Femur (tissue), 1 donor: Measurements from ENCODE around the gene SCNN1A.

Source experiments
- DNase-seq: peaks from one replicate; pipeline ENCODE4 v3.0.0-alpha.2; 2017

Gene SCNN1A

DNA sequence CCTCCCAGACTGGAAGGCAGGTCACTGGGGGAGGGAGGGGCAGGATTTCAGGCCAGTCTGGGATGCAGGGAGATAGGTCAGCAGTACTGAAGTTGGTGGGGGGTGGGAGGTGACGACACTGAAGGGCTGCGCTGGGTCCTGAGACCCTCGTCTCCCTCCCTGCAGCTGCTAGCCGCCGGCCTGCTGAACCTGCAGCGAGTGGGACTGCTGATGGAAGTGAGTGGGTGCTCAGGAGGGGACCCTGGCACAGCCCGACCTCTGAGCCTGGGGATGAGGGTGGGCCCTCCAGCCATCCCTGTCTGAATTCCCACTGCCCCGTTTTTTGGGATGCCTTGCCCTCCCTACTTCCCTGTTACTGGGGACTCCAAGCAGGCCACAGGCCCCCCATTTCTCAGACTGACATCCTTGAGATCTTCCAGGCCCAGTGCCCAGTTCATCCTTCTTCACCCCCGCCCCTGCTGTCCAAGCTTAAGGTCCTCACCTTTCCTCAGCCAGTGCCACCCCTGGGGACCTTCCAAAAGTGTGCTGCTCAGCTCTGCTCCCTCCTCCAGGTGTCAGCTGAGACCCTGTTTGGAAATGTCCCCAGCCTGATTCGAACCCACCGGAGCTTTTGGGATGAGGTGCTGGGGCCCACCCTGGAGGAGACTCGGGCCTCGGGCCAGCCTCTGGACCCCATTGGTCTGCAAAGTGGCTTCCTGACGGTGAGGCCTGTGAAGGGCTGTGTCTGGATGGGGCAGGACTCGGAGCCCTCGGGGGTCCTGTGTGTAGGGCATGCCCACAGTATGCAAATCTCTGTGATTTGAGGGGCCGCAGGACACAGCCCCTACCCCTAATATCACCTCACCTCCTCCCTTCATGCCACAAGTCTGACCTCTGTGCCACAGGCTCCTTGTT is 59.4 kb downstream of the SCNN1A start:
- no peak for DNase-seq

DNA sequence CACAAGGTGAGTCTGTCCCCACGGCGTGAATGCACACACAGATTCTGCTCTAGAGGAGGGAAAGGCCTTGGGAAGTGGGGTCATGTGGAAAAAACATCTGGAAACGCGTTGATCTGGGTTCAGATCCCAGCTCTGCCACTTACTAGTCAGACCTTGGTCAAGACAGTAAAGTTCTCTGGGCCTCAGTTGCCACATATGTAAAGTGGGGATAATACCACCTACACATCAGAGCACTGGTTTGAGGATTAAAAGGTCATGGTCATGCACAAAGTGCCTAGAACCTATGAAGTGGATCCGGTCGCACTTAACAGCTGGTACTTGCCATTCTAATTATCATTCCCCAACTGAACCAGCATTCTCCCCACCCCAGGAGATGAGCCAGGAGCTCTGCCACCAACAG is 60.2 kb downstream of the SCNN1A start:
- no peak for DNase-seq

DNA sequence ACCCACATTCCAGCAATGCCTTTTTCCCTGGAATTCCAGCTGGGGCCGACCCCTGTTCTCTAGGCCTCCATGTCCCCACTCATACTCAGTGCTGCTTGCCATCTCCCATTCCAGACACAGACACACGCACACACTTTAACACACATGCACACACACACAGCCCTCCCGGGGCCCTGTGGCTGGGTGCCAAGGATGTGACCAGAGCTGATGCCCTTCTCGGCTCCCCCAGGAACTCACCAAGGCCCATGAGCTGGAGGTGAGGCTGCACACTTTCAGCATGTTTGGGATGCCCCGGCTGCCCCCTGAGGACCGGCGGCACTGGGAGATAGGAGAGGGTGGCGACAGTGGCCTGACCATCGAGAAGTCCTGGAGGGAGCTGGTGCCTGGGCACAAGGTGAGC is 60.6 kb downstream of the SCNN1A start:
- no peak for DNase-seq

DNA sequence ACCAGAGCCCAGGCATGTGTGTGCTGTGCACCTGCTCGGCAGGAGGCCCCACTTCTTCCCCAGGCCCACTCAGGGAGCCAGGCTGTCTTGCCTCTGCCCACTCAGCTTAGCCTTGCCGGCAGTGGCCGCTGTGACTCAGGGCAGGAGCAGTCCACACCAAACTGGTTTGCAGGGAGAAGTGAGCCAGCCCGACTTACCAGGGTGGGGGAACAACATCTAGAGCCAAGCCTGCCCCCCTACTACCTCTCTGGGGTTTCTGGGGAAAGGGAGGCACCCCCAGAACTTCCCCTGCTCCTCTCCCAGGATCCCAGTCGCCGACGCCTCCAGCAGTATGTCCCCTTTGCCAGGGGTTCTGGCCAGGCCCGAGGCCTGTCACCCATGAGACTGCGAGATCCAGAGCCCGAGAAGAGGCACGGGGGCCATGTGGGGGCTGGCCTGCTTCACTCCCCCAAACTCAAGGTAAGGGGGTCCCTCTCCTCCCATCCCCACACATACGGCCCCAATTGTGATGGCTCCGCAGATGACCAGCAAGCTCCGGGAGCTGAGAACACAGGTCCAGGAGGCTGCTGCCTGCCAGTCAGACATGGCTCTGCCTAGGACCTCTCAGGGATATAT is 61.9 kb downstream of the SCNN1A start:
- DNase-seq: no peak

DNA sequence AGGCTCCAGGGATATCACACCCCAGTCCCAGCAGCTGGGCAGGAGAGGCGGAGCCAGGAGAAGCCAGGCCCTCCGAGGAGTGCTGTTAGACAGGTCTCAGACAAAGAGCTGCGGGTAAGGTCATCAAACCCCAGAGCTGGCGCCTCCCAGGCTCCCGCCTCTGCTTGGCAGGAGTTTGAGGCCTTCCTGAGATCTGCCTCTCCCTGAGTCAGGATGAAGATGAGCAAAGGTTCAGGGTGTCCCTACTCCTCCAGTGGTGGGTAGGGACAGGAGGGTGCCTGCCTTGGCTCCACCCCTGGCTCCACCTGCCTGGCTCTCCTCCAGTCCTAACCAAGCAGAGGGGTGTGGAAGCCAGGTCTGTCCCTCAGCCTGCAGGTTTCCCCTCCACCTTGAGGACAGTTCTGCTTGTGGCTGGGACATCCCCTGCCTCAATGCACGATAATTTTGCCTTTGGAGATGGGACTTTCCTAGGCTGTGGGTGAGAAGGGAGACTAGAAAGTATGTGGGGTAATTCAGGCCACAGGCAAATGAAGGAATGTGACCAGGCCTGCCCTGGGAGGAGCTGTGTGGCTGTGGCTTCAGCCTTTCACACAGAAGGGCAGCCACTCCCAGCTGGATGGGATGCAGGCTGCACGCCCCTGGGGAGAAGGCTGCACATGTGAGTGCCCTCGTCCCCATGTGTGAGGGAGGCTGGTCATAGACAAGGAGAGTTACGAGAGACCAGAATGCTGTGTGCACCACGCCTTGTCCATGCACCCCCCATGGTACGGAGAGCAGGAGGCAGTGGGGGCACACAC is 62.6 kb downstream of the SCNN1A start:
- no peak for DNase-seq

DNA sequence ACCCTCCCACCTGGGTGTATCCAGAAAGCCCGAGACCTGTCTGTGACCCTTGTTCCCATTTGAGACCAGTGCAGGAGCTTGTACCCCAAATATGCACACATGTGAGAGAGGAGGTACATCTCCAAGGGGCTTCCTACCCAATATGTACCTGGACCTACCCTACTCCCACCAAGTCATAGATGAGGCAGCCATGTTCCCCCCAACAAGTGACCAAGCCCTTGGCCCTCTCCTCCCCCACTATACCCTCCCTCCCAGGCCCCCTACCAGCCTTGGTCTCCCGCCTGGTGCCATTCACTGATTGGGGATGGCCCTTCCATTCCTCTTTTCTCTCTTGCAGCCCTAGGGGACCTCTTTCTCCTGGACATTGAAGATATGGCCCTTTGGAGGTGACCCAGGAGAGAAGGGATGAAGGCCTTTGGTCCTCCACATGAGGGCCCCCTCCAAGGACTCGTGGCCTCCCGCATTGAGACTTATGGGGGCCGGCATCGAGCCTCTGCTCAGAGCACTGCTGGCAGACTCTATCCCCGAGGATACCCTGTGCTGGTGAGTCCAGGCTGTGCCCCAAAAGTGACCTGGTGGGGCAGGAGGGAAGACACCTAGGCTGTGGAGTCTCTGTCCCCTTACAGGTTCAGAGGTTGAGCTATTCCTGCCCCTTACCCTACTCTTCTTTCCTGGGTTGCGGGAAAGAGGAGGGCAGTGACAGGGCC is 63.4 kb downstream of the SCNN1A start:
- no peak for DNase-seq

DNA sequence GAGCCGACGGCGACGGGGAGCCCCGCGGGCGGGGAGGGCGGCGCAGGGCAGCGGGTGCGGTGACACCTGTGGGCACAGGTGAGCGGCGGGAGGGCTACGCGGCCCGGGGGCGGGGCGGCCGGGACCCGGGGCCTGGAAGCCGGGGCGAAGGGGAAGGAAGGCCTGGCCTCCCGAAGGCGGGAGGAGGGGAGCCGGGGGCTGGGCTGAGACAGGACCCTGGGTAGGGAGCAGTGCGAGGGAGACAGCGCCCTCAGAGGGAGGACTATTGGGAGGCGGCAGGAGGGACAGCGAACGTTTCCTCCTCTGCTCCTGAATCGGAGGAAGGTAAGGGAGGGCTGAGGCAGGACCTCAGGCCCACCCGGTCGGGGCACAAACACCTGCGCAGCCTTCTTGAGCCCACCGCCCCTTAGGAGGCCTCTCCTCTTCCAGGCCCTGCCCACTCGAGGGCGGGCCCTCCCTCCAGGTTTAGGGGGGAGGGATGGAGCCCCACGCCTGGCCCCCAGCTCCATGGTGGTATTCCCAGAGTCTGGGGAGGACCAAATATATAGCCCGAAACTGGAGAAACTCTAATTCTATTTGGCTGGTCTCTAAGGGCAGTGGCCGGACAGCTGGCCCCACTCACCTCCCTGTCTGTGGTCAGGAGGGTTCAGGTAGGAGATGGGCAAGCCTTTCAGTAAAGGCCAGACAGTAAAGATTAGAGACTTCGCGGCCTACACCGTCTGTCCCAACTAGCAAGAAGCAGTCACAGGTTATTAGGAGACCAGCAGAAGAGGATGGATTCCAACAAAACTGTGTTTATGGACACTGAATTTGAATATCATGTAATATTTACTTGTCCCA is 64.4 kb downstream of the SCNN1A start:
- no peak for DNase-seq

DNA sequence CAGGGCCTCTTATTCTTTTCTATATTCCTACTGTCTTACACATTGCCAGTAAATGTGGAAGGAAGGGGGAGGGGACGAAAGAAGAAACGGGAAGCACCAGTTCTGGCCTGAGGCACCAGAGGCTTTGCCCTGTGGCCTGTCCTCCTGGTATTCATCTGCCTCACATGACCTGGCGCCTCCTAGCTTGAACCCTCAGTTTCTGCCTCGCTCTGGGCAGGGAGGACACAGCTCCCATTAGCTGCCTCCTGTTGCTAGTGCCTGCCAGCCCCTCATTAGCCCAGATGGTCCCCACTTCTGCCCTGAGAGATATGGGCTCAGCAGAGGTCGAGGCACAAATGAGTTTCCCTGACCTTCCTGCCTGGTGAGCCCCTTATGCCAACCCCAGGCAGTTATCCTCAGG is 67.8 kb downstream of the SCNN1A start:
- no peak for DNase-seq

DNA sequence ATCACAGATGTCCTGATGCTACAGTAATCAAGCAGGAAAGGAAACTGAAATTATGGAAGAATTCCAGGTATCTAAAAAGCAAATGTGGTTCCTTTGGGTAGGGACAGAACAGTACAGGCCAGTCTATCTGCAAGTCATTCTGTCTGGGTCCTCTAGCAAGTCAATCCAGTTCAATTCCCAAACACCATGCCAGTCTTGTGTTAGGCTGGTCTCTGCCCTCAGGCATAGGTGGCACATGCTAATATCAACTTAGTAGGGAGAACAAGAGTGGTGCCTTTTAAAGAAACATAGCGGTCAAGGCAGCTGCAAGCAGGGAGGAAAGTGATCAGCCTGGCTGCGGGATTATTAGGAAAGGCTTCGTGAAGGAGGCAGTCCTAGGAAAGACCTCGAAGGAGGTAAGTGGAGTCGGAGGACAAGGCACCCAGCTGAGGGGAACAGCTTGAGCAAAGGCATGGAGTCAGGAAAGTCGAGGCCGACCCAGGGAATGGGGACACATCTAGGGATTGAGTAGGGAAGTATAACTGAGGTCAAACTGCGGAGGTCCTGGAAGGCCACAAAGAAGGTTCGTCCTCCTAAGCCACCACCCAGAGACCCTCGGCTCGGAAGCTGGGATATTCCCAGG is 68.7 kb downstream of the SCNN1A start:
- no peak for DNase-seq

DNA sequence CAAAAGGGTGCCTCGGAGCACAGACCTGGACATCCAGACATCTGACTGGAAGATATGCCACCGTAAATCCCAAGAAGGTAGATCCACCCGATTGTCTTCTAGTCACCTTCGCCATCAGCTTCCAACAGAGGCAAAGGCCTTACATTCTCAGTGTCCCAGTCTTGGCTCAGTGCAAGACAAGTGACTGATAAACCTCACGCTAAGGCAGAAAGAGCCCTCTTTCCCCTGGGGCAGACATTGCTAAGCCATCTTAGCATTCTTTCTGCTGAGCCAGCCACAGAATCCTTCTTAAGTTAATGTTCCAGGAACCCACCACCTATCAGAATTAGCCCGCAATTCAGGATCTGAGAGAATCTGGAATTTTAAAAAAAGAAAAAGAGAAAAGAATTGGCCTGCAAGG is 69.2 kb downstream of the SCNN1A start:
- DNase-seq: no peak

DNA sequence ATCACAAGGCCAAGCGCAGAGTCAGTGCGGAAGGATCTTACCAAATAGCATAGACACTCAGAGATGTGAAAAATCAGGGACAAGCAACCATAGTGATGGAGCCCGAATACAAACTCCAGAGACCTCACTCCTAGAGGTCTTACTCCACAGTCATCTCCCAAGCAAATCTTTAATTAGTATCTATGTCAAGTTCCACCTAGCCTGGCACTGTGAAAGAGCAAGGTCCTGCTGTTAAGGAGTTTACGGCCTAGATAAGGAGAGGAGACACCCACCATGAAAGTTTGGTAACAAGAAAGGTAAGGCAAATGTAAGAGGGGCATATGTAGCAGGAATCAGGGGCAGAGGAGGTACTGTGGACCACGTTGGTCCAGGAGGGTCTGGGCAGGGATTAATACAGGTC is 72.3 kb downstream of the SCNN1A start:
- DNase-seq: no peak

DNA sequence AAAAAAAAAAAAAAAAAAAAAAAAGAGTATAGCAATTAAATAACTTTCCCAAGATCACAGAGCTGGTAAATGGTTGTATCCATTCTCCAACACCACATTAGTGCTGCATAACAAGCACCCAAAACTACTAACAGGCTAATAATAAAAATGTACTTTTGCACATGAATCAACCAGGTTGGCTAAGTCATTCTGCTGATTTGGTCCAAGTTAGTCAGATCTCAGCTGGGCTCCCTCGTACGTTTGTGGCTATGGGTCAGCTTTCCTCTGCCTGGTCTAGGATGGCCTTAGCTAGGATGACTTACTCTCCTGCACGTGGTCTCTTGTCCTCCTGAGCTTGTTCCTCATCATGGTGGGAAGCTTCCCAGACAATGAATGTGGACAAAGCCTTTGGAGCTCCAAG is 72.7 kb downstream of the SCNN1A start:
- DNase-seq: no peak

DNA sequence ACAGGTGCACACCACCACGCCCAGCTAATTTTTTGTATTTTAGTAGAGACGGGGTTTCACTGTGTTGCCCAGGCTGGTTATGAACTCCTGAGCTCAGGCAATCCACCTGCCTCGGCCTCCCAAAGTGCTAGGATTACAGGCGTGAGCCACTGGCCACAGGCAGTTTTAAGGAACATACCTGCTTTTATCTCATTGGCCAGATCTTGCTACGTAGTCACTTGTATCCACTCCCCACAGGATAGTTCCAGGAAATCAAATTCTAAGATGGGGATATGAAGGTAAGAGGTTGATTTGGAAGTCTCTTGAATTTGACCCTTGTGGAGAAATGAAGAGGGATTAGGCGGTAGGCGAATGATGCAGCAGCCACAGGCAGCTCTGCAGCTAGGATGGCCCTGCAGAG is 73.6 kb downstream of the SCNN1A start:
- no peak for DNase-seq

DNA sequence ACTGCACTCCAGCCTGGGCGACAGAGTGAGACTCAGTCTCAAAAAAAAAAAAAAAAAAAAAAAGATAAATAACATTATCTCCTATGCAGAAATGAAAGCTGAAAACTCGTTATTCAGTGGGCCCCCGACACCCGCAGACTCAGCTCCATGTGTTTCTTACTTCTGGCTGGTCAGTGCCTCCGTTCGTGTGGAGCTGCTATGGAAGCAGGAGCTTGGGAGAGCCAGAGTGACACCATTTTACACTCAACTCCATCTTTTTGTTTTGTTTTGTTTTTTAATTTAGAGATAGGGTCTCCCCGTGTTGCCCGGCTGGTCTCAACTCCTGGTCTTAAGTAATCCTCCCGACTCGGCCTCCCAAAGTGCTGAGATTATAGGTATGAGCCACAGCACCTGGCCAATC is 78.2 kb downstream of the SCNN1A start:
- no peak for DNase-seq
